GM18505 (cell line): Measurements from ENCODE around the gene TRAPPC2L.

Source experiments
- ATAC-seq: cut with Tn5 transposase; IDR thresholded peaks from one replicate; pipeline ENCODE4 v1.9.1; 2021; ENCODE audit not compliant: unreplicated experiment
- POLR2A ChIP-seq: IDR thresholded peaks from 4 replicates; pipeline ENCODE4 v1.6.1; 2011; ENCODE audit warnings: borderline replicate concordance; ENCODE audit not compliant: insufficient read depth, insufficient read length; ENCODE audit errors: extremely low read depth

The TRAPPC2L gene

DNA sequence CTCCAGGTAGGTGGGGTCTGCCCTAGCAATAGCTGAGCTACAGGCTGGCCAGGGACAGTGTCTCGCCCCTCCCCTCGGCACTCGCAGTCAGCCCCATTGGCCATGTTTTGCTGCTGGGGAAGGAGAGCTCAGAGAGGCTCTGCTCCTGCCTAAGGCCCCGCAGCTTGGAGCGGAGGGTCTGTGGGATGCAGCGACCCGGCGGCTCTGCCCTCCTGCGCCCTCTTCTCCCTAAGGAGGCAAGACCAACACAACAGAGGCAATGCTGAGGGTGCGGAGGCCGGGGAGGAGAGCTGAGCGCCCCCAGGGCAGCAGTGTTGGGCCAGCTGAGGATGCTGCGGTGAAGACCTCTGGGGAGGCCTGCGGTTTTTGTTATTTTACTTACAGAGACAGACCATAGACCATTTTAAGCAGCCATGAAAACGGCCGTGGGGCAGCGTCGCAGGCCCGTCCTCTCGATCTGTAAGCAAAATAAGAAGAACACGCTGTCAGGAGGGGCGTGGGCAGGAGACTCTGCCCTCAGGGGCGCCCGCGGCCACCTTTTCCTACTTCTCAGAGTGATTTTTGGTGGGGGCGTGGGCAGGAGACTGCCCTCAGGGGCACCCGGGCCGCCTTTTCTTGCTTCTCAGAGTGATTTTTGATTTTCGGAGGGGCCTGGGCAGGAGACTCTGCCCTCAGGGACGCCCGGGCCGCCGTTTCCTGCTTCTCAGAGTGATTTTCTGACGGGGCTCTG lies 40.9 kb downstream of the TRAPPC2L start:
- no peak for ATAC-seq
- TF ChIP-seq POLR2A: no peak

DNA sequence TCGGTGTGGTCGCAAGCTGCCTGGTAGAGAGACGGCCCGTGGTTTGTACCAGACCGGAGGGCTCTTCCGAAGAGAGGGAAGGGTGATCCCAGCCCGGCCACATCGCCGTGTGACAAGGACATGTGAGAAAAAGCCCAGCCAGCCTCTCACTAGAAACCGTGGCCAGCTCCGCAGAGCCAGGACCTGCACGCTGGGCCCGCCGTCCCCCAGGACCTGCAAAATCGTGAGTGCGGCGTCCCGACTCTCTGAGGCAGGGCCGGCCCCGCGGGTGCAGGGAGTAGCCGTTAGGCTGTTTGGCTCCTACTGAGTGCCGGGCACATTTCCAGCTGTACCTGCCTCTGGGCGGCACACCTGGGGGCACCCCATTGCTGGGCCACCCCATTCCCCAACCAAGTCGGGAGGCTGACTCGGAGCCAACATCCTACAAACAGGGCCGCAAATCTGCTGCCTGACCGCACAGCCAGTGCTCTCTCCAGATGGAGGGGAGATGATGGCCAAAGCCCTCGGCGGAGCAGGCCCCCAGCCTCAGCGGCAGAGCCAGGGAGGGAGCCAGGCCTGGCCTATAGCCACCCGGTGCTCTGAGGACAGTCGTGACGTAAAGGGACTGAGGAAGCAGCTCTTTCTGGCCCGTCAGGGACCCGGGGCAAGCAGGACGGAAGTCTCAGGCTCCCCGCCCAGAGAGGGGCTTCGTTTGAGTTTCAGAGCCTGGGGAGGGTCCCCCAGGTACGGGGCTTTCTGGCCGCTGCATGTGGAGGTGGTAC lies 43.2 kb downstream of the TRAPPC2L start:
- TF ChIP-seq POLR2A: no peak
- ATAC-seq: no peak

DNA sequence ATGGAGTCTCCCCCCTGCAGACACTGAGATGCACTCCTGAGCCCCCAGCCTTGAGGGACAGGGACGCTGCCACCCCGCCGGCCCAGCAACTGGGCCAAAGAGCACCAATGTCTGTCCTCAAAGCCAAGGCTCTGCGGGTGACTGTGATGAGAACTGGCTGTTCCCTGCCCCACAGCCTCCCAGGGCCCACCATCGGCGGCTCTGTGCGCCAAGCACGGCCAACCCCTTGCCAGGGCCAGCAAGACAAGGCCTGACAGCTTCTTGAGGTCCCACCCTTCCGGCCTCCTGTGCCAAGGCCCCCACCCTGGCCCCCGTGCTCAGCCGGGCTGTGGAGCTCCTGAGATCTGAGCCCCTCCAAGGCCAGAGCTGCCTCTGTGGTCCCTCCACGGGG lies 43.7 kb downstream of the TRAPPC2L start:
- TF ChIP-seq POLR2A: no peak
- no peak for ATAC-seq

DNA sequence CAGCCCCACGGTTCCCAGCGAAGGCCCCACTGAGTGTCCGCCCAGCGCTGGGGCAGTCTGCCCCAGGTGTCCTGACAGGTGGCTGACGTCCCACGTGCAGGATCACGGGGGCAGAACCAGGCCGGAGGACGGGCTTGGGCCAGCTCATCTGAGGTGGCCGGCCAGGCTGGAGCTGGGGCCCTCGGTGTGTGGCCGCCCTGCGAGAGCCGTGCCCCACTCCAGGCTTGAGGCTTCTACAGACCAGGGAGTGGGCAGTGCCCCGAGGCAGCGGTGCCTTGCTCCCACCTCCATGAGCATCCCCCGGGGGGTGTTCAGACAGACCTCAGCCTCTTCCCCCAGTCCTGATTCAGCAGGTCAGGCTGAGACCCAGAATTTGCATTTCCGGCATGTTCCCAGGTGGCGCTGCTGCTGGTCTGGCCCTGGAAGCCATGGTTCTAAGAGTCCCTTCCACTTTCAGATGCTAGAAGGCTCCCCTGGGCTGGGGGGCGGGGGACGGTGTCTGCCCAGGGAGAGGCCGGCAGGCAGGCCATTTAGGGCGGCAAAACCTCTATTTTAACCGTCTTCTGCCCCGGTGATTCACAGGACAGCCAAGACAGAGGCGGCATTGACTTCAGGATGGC lies 44.9 kb downstream of the TRAPPC2L start:
- no peak for TF ChIP-seq POLR2A
- ATAC-seq: no peak

GRCh38 chr16:88902744-88903143 lies 45.8 kb downstream of the TRAPPC2L start:
- no peak for TF ChIP-seq POLR2A
- ATAC-seq: no peak

DNA sequence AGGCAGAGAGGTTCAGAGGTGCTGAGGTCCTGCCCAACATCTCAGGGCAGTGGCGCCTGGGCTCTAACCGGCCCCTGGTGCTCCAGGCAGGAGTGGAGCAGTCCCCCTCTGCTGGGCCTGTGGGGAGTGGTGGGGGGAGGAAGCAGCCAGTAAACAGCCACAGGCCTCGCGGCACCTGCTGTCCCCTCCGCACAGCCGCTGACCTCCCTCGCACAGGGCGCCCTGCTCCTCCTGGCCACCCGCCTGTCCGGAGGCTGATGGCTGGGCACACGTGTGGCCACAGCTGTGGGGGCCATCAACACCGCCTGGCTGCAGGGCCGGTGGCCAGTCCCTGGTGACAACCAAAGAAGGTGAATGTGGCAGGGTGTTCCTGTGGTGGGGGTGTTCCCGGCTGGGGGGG lies 46.3 kb downstream of the TRAPPC2L start:
- ATAC-seq: no peak

DNA sequence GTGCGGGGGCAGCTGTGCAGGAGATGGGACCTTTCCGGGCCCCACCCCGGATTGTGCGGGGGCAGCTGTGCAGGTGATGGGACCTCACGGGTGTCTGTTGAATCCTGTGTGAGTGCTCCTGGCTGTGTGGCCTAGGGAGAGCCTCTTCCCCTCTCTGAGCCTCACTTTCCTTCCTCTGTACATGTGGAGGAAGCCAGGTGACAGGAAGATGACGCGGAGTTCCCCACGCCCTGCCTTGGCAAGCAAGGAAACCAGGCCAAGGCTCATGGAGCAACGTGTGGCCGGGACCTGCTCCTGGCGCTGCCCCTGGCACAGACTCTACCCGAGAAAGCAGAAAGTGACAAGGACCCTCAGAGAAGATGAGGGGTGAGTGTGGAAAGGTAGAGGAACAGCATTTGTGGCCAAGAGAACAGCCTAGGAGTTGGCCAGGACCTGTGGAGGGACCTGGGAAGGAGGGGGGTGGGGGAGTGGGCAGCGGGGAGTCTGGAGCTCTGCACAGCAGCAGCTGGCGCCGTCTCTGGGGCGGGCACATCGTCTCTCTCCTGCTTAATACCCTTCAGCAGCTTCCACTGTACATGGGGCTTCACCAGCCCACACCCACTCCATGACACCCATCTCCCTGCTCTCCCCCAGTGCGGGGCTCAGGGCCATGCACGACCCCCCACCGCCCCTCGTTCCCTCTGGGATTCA lies 47.9 kb downstream of the TRAPPC2L start:
- no peak for TF ChIP-seq POLR2A
- no peak for ATAC-seq

More for the DNA sequence above, 46.3 kb downstream of the TRAPPC2L start:
- TF ChIP-seq POLR2A: no peak

DNA sequence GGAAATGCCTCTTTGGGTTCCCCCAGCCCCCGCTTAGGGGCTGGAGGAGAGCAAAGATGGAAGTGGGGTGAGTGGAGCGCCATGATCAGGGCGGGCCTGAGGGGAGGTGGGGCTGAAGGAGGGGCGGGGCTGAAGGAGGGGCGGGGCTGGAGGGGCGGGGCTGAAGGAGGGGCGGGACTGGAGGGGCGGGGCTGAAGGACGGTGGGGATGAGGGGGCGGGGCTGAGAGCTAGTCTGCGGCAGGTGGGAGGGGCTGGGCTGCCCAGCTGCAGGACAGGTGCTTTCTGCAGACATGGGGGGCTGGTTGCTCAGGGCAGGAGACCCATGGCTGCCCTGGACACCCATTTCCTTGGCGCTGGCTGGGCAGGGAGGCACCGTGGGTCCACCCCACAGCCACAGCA lies 48.6 kb downstream of the TRAPPC2L start:
- no peak for TF ChIP-seq POLR2A
- no peak for ATAC-seq

DNA sequence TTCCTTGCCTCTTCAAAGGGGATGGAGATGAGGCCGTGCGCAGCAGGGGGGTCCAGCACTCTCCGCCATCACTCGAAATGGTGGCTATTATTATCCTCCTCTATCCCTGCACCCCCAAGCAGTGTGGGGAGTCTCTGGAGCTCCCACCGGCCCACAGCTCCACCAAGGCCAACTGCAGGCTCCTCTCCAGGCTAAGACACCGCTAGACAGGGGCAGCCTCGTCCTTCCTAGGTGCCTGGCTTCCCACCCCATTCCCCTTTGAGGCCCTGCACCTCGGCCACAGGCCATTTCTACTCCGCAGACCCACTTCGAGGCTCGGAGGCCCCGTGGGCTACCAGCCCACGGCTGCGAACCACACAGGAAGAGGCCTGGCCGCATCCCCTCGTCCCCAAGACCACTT lies 49.1 kb downstream of the TRAPPC2L start:
- TF ChIP-seq POLR2A: no peak
- ATAC-seq: no peak

GRCh38 chr16:88906535-88907105 lies 49.7 kb downstream of the TRAPPC2L start:
- no peak for ATAC-seq
- no peak for TF ChIP-seq POLR2A

GRCh38 chr16:88907768-88908167 lies 50.8 kb downstream of the TRAPPC2L start:
- ATAC-seq: no peak
- no peak for TF ChIP-seq POLR2A

DNA sequence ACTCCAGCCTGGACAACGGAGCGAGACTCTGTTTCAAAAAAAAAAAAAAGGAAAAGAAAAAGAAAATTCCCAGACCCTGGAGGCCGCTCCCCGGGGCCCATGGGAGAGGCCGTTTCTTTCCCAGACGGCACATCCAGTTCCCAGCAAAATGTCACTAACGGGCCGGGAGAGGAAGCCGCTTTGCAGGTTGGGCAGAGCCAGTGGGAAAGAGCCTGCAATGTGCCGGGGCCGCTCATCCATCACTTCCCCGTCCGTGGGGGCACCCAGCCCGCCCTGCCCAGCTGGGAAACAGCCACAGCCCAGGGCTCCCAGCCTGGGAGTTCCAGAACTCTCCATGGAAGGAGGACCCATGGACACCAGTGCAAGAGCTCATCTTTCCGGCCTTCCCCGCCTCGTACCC lies 51.4 kb downstream of the TRAPPC2L start:
- no peak for TF ChIP-seq POLR2A
- ATAC-seq: no peak
